D721Med (cell line): ENCODE results near the gene DCANP1.
"Not testable (repeated sequence)": the region's sequence is repeated elsewhere in the genome, so short reads cannot be mapped to it uniquely, and the experiment has no call there.

ENCODE experiments used
- DNase-seq: peaks from one replicate; pipeline ENCODE4 v3.0.0; 2011; ENCODE audit warnings: low spot score; ENCODE audit not compliant: insufficient read length
- FAIRE-seq: peaks from 2 replicates; lab custom pipeline; 2011; peaks lifted over from hg19 to GRCh38; lab: Jason Lieb, UNC
- CTCF ChIP-seq: IDR thresholded peaks from 2 replicates; pipeline ENCODE4 v1.5.1; 2012; ENCODE audit warnings: mild to moderate bottlenecking, control low read depth; ENCODE audit not compliant: insufficient read depth; ENCODE audit errors: missing control alignments

DCANP1 gene

GRCh38 chr5:135447298-135447929, at the start of gene DCANP1:
Gene DCANP1, minus strand, starts transcription at chr5:135447348. Its CDS starts 240 bp downstream, at chr5:135447108.
- DNase-seq (no peak), FAIRE-seq (no peak)
- no peak for TF ChIP-seq CTCF

- not testable (repeated sequence) for DNase-seq, FAIRE-seq
These were observed 48.4 kb upstream of the DCANP1 start for GRCh38 chr5:135495531-135495930.

- no peak for DNase-seq
- no peak for TF ChIP-seq CTCF
- no peak for FAIRE-seq
These were observed 47.0 kb upstream of the DCANP1 start for GRCh38 chr5:135494196-135494595.

GRCh38 chr5:135493406-135494180, 46.4 kb upstream of the DCANP1 start:
- no peak for DNase-seq
- FAIRE-seq = no peak

GRCh38 chr5:135492319-135492626, 45.1 kb upstream of the DCANP1 start:
- no peak for FAIRE-seq
- no peak for DNase-seq
- TF ChIP-seq CTCF = no peak

More at GRCh38 chr5:135493406-135494180, 46.4 kb upstream of the DCANP1 start:
- no peak for TF ChIP-seq CTCF

- FAIRE-seq (no peak), DNase-seq (no peak)
- TF ChIP-seq CTCF = no peak
These were observed 44.6 kb upstream of the DCANP1 start for GRCh38 chr5:135491552-135492318.

- DNase-seq (no peak), FAIRE-seq (no peak)
- no peak for TF ChIP-seq CTCF
These were observed 43.9 kb upstream of the DCANP1 start for GRCh38 chr5:135491038-135491551.
